ENCODE data around the gene LCE2C. TPM values are rescaled to one million over a fixed set of nuclear protein-coding genes. Genes with fewer than 3 reads are reported as not detected.
"Not testable (repeated sequence)": the region's sequence is repeated elsewhere in the genome, so short reads cannot be mapped to it uniquely, and the experiment has no call there.

LCE2C gene, protein sequence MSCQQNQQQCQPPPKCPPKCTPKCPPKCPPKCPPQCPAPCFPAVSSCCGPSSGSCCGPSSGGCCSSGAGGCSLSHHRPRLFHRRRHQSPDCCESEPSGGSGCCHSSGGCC
- total RNA-seq: not detected

DNA sequence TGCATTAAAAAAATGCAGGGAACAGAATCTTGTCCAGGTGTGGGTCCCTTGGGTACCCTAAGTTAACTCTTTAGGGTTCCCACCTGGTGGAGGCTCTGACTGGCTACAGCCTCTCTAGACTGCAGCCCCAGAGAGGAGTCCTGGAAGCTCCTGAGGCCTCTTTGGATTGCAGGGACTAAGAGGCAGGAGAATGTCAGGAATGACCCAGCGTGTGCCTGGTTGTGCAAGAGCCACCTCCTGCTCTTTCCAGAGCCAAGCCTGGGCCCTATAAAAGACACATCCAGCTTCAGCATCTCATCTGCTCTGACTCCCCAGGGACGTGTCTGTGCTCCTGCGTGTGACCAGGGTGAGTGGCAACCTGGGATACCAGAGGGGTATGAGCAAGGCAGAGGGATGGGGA lies at the start of gene LCE2C:
LCE2C (plus strand) TSS at position 297 of the 400 bp plus-strand sequence. CDS start 737 bp downstream, outside the sequence.
- DNase-seq; H3K36me3 Mint-ChIP-seq; H3K9me3 Mint-ChIP-seq (ENCODE audit: low read depth); H3K27ac Mint-ChIP-seq; H3K4me3 Mint-ChIP-seq; H3K4me1 Mint-ChIP-seq; CTCF ChIA-PET; ATAC-seq: not testable (repeated sequence)
- peaks cover 21% of the 10 kb centered on the region for H3K27me3 Mint-ChIP-seq

DNA sequence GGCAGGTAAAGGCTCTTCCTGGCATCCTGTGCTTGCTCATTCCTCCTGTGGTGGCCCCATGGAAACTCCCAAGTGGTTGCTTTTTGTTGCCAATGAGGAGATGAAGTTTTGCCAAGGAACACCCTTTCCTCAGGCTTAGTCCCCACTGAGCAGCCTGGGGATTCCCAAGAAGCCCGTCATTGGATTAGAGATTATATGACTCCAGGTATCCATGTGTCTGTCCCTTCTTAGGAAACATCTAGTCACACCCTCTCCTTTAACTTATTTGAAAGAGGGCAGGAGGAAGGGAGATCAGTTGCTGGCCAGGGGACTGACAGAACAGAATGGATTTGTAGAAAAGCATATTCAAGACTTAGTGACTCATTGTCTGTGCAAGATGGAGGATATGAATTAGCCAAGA lies 48.3 kb upstream of the LCE2C start:
- CTCF ChIA-PET: no interaction called here
- H3K4me1 Mint-ChIP-seq: peaks cover 7% of the 10 kb centered on the region
- ATAC-seq (no peak), DNase-seq (no peak)
- peaks cover 23% of the 10 kb centered on the region for H3K27me3 Mint-ChIP-seq
- no peaks in the 10 kb centered on the region for H3K9me3 Mint-ChIP-seq (ENCODE audit: low read depth)
- no peak overlapping the region for H3K27ac Mint-ChIP-seq
- H3K4me3 Mint-ChIP-seq: no peak overlapping the region
- H3K36me3 Mint-ChIP-seq: no peaks in the 10 kb centered on the region

DNA sequence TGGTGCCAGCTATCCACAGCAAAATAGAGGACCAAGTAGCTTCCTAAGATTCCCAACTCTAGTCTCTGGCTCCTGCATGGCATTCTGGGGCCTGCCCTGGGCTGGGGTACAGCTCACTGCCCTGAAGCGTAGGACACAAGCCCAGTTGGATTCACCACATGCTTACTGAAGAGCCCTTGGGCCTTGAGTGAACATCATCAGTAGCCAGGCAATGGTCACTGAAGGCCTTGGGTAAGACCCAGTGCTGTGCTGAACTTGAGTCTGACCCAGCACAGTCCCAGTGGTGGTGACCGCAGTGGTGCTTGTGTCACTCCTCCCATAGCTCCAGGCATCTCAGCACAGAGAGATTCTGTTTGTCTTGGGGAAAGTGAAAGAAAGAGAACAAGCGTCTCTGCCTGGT lies 44.5 kb upstream of the LCE2C start:
- Mint-ChIP-seq H3K4me3 (no peak overlapping the region), H3K27me3 (peaks cover 24% of the 10 kb centered on the region), H3K27ac (no peak overlapping the region), H3K36me3 (no peaks in the 10 kb centered on the region), H3K4me1 (no peaks in the 10 kb centered on the region), H3K9me3 (ENCODE audit: low read depth) (no peaks in the 10 kb centered on the region)
- no peak for DNase-seq
- CTCF ChIA-PET: no interaction called here
- ATAC-seq: no peak

DNA sequence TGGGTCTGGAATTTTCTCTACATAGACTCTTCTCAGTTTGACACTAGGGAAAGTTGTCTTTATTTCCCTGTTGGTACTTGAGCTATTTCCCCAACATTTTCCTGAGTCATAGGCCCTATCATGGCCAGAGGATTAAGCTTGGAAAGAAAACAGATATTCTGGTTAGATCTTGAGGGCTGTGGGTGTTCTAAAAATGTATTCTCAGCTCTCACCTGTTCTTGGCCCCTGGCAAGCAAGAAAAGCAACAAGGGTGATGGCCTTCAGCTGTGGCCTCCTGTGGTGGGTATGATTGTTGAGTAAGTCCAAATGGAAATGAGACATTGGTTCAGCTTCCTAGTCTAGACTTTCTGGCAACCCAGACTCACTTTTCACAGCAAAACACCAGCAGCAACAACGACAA lies 34.7 kb upstream of the LCE2C start:
- Mint-ChIP-seq H3K4me3 (no peak overlapping the region), H3K27me3 (peaks cover 10% of the 10 kb centered on the region), H3K36me3 (no peaks in the 10 kb centered on the region), H3K9me3 (ENCODE audit: low read depth) (no peaks in the 10 kb centered on the region), H3K4me1 (no peaks in the 10 kb centered on the region), H3K27ac (no peak overlapping the region)
- DNase-seq (no peak), ATAC-seq (no peak)
- CTCF ChIA-PET: interaction anchor here (1.2 kb wide), 1 partner anchor 14 kb away, joined by 4 read pairs; no protein-coding TSS in a partner anchor

DNA sequence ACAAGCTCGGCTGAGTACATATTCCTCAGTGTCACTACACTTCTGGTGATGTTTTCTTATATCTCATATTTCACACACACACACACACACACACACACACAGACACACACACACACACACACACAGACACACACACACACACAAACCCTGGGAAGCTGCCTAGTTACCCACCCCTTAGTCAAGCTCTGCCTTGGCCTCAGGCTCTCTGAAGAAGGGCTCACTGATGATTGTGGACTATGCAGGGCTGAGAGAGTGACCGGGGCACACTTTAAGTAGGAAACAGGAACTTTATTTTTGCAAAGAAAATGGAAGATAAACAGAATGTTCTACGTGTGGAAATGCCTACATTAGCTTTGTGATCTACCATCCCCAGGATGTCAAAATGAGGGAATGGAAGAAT lies 31.1 kb upstream of the LCE2C start:
- Mint-ChIP-seq H3K4me1 (no peaks in the 10 kb centered on the region), H3K4me3 (no peak overlapping the region), H3K27me3 (peaks cover 6% of the 10 kb centered on the region), H3K27ac (no peak overlapping the region), H3K36me3 (no peaks in the 10 kb centered on the region), H3K9me3 (ENCODE audit: low read depth) (no peaks in the 10 kb centered on the region)
- no peak for DNase-seq
- ATAC-seq: no peak
- CTCF ChIA-PET: interaction anchor here (0.6 to 1.6 kb wide), 2 partner anchors 10 to 13 kb away, joined by 3 to 4 read pairs; no protein-coding TSS in a partner anchor

DNA sequence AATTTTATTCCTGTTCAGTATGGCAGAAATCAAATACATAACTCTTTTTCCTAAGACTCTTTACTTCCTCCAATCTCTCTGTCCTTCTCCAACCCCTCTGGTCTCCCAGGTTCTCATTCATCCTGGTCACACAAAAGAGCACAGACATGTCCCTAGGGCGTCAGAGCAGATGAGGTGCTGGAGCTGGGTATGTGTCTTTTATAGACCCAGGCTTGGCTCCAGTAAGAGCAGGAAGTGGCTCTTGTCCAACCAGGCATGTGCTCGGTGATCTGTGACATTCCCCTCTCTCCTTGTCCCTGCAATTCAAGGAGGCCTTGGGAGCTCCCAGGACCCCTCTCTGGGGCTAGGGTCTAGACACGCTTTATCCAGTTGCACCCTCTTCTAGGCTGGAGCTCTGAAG lies 29.9 kb upstream of the LCE2C start:
- H3K27me3 Mint-ChIP-seq: peaks cover 11% of the 10 kb centered on the region
- ATAC-seq (no peak), DNase-seq (no peak)
- H3K4me1 Mint-ChIP-seq: no peaks in the 10 kb centered on the region
- H3K4me3 Mint-ChIP-seq: no peak overlapping the region
- H3K36me3 Mint-ChIP-seq: no peaks in the 10 kb centered on the region
- no peaks in the 10 kb centered on the region for H3K9me3 Mint-ChIP-seq (ENCODE audit: low read depth)
- H3K27ac Mint-ChIP-seq: no peak overlapping the region
- CTCF ChIA-PET: no interaction called here

DNA sequence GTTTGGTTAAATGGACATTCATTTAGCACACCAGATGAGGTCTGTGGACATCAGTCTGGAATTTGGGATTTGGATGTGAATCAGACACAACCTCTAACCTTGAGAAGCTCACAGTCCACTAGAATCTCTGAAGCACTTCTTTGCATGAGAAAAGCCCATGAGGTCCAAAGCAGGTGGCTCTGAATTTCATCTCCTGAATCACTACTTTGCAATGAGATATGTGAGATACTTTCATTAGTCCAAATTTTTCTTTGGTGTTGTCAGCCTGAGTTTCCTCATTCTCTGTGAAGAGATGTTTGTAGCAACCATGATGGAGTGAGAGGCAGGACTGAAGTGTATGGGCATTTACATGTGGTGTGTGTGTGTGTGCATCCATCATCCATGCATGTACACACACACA lies 28.4 kb upstream of the LCE2C start:
- ATAC-seq (no peak), DNase-seq (no peak)
- H3K9me3 Mint-ChIP-seq (ENCODE audit: low read depth): no peaks in the 10 kb centered on the region
- peaks cover 22% of the 10 kb centered on the region for H3K27me3 Mint-ChIP-seq
- H3K4me3 Mint-ChIP-seq: no peak overlapping the region
- H3K36me3 Mint-ChIP-seq: no peaks in the 10 kb centered on the region
- no peaks in the 10 kb centered on the region for H3K4me1 Mint-ChIP-seq
- H3K27ac Mint-ChIP-seq: no peak overlapping the region
- CTCF ChIA-PET: no interaction called here

DNA sequence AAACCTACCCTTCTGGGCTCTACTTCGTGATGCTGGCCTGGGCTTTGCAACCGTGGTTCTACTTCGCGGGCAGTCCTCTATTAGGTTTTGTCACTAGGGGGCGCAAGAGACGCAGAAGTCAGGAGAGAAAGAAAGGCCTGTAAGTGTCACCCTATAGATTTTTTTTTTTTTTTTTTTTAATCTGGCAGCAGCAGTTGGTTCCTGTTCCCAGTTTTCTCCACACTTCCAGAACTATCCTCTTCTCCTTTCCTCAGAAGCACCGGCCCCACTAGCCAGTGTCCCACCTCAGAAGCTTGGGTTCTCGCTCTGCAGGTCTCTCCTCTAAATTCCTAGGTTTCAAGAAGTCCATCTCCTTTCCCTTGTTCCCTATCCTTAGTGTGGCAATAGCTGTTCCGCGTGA lies 21.0 kb upstream of the LCE2C start:
- ATAC-seq (peak; percentile 57), DNase-seq (peak; percentile 69)
- H3K36me3 Mint-ChIP-seq: no peaks in the 10 kb centered on the region
- H3K4me3 Mint-ChIP-seq: no peak overlapping the region
- H3K9me3 Mint-ChIP-seq (ENCODE audit: low read depth): no peaks in the 10 kb centered on the region
- peaks cover 40% of the 10 kb centered on the region for H3K27me3 Mint-ChIP-seq
- H3K4me1 Mint-ChIP-seq: peaks cover 3% of the 10 kb centered on the region
- CTCF ChIA-PET: interaction anchor here (0.7 to 1.8 kb wide), 17 partner anchors 8 to 692 kb away, joined by 3 to 5 read pairs (median 4); no protein-coding TSS in a partner anchor
- no peak overlapping the region for H3K27ac Mint-ChIP-seq

DNA sequence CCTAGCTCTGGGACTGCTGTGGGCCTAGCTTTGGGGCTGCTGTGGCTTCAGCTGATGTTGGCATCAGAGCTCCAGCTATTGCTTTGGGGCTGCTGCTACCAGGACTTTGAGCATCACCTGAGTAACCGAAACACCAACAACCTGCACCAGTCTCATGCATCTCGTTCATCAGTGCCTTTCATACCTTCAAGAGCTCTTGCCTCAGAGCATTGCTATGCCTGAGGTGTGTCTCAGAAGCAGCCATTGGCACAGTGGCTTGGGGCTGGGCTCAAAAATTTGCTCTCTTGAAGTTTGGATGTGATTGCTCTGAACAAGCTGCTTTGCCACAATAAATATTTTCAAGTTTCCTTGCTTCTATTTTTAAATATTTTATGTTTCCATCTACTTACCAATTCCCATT lies 18.6 kb upstream of the LCE2C start:
- ATAC-seq: no peak
- no peak for DNase-seq
- no peak overlapping the region for H3K27ac Mint-ChIP-seq
- no peaks in the 10 kb centered on the region for H3K9me3 Mint-ChIP-seq (ENCODE audit: low read depth)
- peaks cover 31% of the 10 kb centered on the region for H3K27me3 Mint-ChIP-seq
- no peak overlapping the region for H3K4me3 Mint-ChIP-seq
- CTCF ChIA-PET: interaction anchor here (0.7 to 1.0 kb wide), 2 partner anchors 13 to 31 kb away, joined by 3 to 4 read pairs; no protein-coding TSS in a partner anchor
- H3K36me3 Mint-ChIP-seq: no peaks in the 10 kb centered on the region
- peaks cover 3% of the 10 kb centered on the region for H3K4me1 Mint-ChIP-seq

DNA sequence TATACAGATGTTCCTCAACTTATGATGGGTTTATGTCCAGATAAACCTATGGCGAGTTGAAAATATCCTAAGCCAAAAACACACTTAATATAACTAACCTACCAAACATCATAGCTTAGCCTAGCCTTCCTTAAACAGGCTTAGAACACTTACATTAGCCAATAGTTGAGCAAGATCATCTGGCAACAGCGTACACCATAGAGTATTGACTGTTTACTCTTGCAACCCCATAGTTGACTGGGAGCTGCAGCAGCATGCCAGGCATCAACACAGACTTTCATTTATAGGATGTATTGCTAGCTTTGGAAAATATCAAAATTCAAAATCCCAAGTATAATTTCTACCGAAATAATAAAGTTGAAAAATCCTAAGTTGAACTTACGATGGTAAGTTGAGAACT lies 17.4 kb upstream of the LCE2C start:
- CTCF ChIA-PET: interaction anchor here (1.0 kb wide), 1 partner anchor 212 kb away, joined by 3 read pairs; no protein-coding TSS in a partner anchor
- DNase-seq (no peak), ATAC-seq (no peak)

DNA sequence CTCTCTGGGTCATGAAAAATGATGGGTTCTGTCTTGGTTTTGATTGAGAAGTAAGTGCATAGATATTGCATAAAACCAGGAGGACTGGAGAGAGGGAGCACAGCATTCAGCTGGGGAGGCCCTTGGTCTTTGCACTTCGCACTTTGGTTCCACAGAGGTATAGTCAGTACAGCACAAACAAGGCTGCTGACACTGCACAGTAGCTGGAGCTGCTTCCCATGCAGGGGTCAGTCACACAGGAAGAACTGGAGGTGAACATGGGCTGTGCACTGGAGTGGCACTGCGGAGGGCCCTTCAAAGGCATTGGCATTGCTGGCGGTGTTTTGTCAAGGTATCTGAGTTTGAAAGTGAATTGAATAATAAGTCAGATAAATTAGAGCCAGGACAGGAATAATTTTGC lies 16.4 kb upstream of the LCE2C start:
- Mint-ChIP-seq H3K27me3 (peaks cover 30% of the 10 kb centered on the region), H3K27ac (no peak overlapping the region), H3K36me3 (no peaks in the 10 kb centered on the region), H3K4me3 (no peak overlapping the region), H3K4me1 (peaks cover 3% of the 10 kb centered on the region), H3K9me3 (ENCODE audit: low read depth) (no peaks in the 10 kb centered on the region)
- DNase-seq (no peak), ATAC-seq (no peak)
- CTCF ChIA-PET: no interaction called here

More for the DNA sequence above, 17.4 kb upstream of the LCE2C start:
- H3K9me3 Mint-ChIP-seq (ENCODE audit: low read depth): no peaks in the 10 kb centered on the region
- H3K4me1 Mint-ChIP-seq: peaks cover 3% of the 10 kb centered on the region
- no peak overlapping the region for H3K27ac Mint-ChIP-seq
- no peak overlapping the region for H3K4me3 Mint-ChIP-seq
- H3K27me3 Mint-ChIP-seq: peaks cover 34% of the 10 kb centered on the region
- no peaks in the 10 kb centered on the region for H3K36me3 Mint-ChIP-seq

DNA sequence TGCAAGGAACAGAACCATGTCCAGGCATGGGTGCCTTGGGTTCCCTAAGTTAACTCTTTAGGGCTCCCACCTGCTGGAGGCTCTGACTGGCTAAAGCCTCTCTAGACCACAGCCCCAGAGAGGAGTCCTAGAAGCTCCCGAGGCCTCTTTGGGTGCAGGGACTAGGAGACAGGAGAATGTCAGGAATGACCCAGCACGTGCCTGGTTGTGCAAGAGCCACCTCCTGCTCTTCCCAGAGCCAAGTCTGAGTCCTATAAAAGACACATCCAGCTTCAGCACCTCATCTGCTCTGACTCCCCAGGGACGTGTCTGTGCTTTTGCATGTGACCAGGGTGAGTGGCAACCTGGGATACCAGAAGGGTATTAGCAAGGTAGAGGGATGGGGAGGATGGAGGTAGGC lies 12.0 kb upstream of the LCE2C start, which contains the start of gene LCE2D:
LCE2D (plus strand) TSS at position 283 of the 400 bp plus-strand sequence. CDS start 726 bp downstream, outside the sequence.
- H3K27ac Mint-ChIP-seq: no peak within 1 kb of the TSS
- H3K9me3 Mint-ChIP-seq (ENCODE audit: low read depth): no peaks in the 10 kb centered on the region
- no peaks in the 10 kb centered on the region for H3K36me3 Mint-ChIP-seq
- H3K4me1 Mint-ChIP-seq: no peaks in the 10 kb centered on the region
- peaks cover 24% of the 10 kb centered on the region for H3K27me3 Mint-ChIP-seq
- ATAC-seq (no peak), DNase-seq (no peak)
- CTCF ChIA-PET: interaction anchor here (0.7 kb wide), 1 partner anchor 10 kb away, joined by 4 read pairs; no protein-coding TSS in a partner anchor
- no peak within 1 kb of the TSS for H3K4me3 Mint-ChIP-seq

DNA sequence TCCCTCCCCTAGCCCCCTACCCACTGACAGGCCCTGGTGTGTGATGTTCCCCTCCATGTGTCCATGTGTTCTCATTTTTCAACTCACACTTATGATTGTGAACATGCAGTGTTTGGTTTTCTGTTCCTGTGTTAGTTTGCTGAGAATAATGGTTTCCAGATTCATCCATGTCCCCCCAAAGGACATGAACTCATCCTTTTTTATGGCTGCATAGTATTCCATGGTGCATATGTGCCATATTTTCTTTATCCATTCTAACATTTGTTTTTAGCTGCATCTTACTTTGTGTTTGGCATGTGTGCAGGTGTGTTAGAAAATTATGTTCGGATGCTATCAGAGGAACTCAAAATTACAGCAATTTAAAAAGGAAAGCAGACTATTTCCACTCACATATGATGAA lies 8.9 kb upstream of the LCE2C start:
- H3K4me3 Mint-ChIP-seq; ATAC-seq; H3K36me3 Mint-ChIP-seq; H3K9me3 Mint-ChIP-seq (ENCODE audit: low read depth); CTCF ChIA-PET; DNase-seq; H3K4me1 Mint-ChIP-seq; H3K27ac Mint-ChIP-seq: not testable (repeated sequence)
- peaks cover 14% of the 10 kb centered on the region for H3K27me3 Mint-ChIP-seq

DNA sequence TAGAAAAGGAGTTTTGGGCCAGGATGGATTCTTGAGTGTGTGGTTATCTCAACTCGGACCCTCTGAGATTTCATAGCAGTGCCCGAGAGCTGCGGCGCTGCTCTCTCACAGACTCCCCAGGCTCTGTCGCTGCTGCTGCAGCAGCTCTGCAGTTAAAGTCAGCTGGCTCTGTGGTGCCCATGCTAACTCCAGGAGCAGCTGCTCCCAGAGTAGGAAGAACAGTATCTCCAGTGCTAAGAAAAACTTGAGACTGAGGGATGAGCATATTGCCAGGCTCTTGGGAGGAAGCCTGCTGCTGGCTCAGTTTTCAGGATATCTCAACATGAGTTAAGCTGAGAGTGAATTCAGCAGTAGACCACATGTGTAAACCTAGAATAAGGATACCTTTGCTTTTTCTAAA lies 7.4 kb upstream of the LCE2C start:
- CTCF ChIA-PET: no interaction called here

More for the DNA sequence above, 7.4 kb upstream of the LCE2C start:
- Mint-ChIP-seq H3K36me3 (no peaks in the 10 kb centered on the region), H3K4me1 (no peaks in the 10 kb centered on the region), H3K9me3 (ENCODE audit: low read depth) (no peaks in the 10 kb centered on the region), H3K4me3 (no peak overlapping the region), H3K27ac (no peak overlapping the region), H3K27me3 (peaks cover 12% of the 10 kb centered on the region)
- no peak for DNase-seq
- no peak for ATAC-seq
